H1 (cell line): ENCODE data around the gene SPATA19. TPM values are rescaled to one million over a fixed set of nuclear protein-coding genes. Genes with fewer than 3 reads are reported as not detected.

Experiments
- CTCF ChIA-PET: fragments of 300-600 bp; sonication (Branson Sonifier 250); formaldehyde crosslinking; loops from one replicate; lab custom pipeline; 2021; ENCODE audit not compliant: partially characterized antibody; lab: Charles Lee
- POLR2A ChIA-PET: fragments of 300-600 bp; sonication (Branson Sonifier 250); formaldehyde crosslinking; loops from one replicate; lab custom pipeline; 2021; ENCODE audit warnings: inconsistent platforms; ENCODE audit not compliant: partially characterized antibody; lab: Charles Lee
- DNase-seq, 2 experiments: peaks; one replicate each; pipeline versions ENCODE4 v3.0.0 to v3.0.0-alpha.2; 2010 to 2022; ENCODE audit warnings: low spot score in 2 of 2, low read depth in 1 of 2, mixed read lengths in 1 of 2
- FAIRE-seq: peaks from 2 replicates; lab custom pipeline; 2011; peaks lifted over from hg19 to GRCh38; lab: Jason Lieb, UNC
- H2AFZ ChIP-seq: 2 replicates; pipeline ENCODE4 v1.8.1; 2012; ENCODE audit warnings: low read length, inconsistent platforms
- H2AK5ac ChIP-seq: 2 replicates; pipeline ENCODE4 v1.6.1; 2013; ENCODE audit warnings: low read depth, low read length
- H2BK120ac ChIP-seq: replicated peaks from 2 replicates; pipeline ENCODE3; 2013; ENCODE audit warnings: low read depth, low read length, inconsistent platforms
- H2BK12ac ChIP-seq: 2 replicates; pipeline ENCODE4 v1.6.1; 2013; ENCODE audit warnings: low read depth, low read length
- H2BK15ac ChIP-seq: 2 replicates; pipeline ENCODE4 v1.6.1; 2013; ENCODE audit warnings: low read length
- H2BK20ac ChIP-seq: 2 replicates; pipeline ENCODE4 v1.6.1; 2013; ENCODE audit warnings: low read length
- H2BK5ac ChIP-seq: 2 replicates; pipeline ENCODE4 v1.6.1; 2013; ENCODE audit warnings: low read depth, low read length
- H3K14ac ChIP-seq: 2 replicates; pipeline ENCODE4 v1.6.1; 2013; ENCODE audit warnings: inconsistent platforms; ENCODE audit not compliant: insufficient read length
- H3K18ac ChIP-seq: 2 replicates; pipeline ENCODE4 v1.6.1; 2013; ENCODE audit warnings: low read length; ENCODE audit errors: extremely low read depth
- H3K23ac ChIP-seq: 2 replicates; pipeline ENCODE4 v1.6.1; 2013; ENCODE audit warnings: inconsistent platforms; ENCODE audit not compliant: insufficient read length
- H3K23me2 ChIP-seq: 2 replicates; pipeline ENCODE4 v1.6.1; 2013; ENCODE audit warnings: low read depth, low read length
- H3K27ac ChIP-seq: 2 replicates; pipeline ENCODE4 v1.6.1; 2011; ENCODE audit warnings: low read depth, low read length, inconsistent platforms
- H3K27me3 ChIP-seq, 4 experiments: replicated peaks in 1 of 4; 1 replicate in 1 of 4; 2 replicates in 3 of 4; pipeline versions ENCODE4 v1.6.1 to v1.8.1; 2011 to 2013; ENCODE audit warnings: low read length in 3 of 4, mild to moderate bottlenecking in 3 of 4, inconsistent platforms in 2 of 4, mixed read lengths in 2 of 4, moderate library complexity in 1 of 4; ENCODE audit not compliant: control insufficient read depth in 3 of 4, insufficient read depth in 3 of 4; ENCODE audit errors: extremely low read depth in 1 of 4
- H3K36me3 ChIP-seq, 4 experiments: 2 replicates each; pipeline versions ENCODE4 v1.6.1 to v1.8.1; 2011 to 2013; ENCODE audit warnings: mild to moderate bottlenecking in 4 of 4, low read length in 3 of 4, moderate library complexity in 2 of 4, control low read depth in 1 of 4, inconsistent platforms in 1 of 4; ENCODE audit not compliant: insufficient read depth in 4 of 4, control insufficient read depth in 2 of 4
- H3K4ac ChIP-seq: replicated peaks from 2 replicates; pipeline ENCODE3; 2013; ENCODE audit warnings: low read length, low read depth, mixed read lengths, inconsistent platforms; ENCODE audit not compliant: insufficient read length
- H3K4me1 ChIP-seq, 4 experiments: replicated peaks in 1 of 4; 1 replicate in 1 of 4; 2 replicates in 3 of 4; pipeline versions ENCODE4 v1.6.1 to v1.8.1; 2011 to 2013; ENCODE audit warnings: low read length in 3 of 4, inconsistent platforms in 2 of 4, mixed read lengths in 1 of 4; ENCODE audit not compliant: insufficient read depth in 4 of 4, control insufficient read depth in 3 of 4
- H3K4me2 ChIP-seq, 2 experiments: 2 replicates each; pipeline versions ENCODE4 v1.6.1 to v1.8.1; 2011 to 2013; ENCODE audit warnings: low read depth in 2 of 2, low read length in 2 of 2, control low read depth in 1 of 2, inconsistent platforms in 1 of 2, mild to moderate bottlenecking in 1 of 2; ENCODE audit not compliant: insufficient read depth in 1 of 2
- H3K4me3 ChIP-seq, 4 experiments: fragments of 200-600, 300-600 bp in 1 of 4; sonication (generic), shearing (Covaris generic), sonication (Bioruptor Twin) in 1 of 4; 2 replicates each; pipeline versions ENCODE4 v1.5.1 to v1.8.1; 2011 to 2016; ENCODE audit warnings: low read length in 4 of 4, low read depth in 3 of 4, control low read depth in 2 of 4, inconsistent platforms in 2 of 4, mild to moderate bottlenecking in 2 of 4, mixed read lengths in 1 of 4, moderate library complexity in 1 of 4; ENCODE audit not compliant: insufficient read depth in 2 of 4; ENCODE audit errors: extremely low read depth in 1 of 4
- H3K56ac ChIP-seq: replicated peaks from 2 replicates; pipeline ENCODE3; 2013; ENCODE audit warnings: low read depth, mild to moderate bottlenecking, mixed read lengths, low read length, inconsistent platforms; ENCODE audit not compliant: insufficient read length
- H3K79me1 ChIP-seq: 2 replicates; pipeline ENCODE4 v1.6.1; 2013; ENCODE audit warnings: low read depth, low read length, control low read depth
- H3K79me2 ChIP-seq, 2 experiments: 2 replicates each; pipeline versions ENCODE4 v1.6.1 to v1.8.1; 2012 to 2013; ENCODE audit warnings: low read length in 2 of 2, mild to moderate bottlenecking in 2 of 2, inconsistent platforms in 1 of 2; ENCODE audit not compliant: insufficient read depth in 2 of 2, control insufficient read depth in 1 of 2
- H3K9ac ChIP-seq, 4 experiments: replicated peaks in 1 of 4; 1 replicate in 1 of 4; 2 replicates in 3 of 4; pipeline versions ENCODE4 v1.6.1 to v1.8.1; 2011 to 2013; ENCODE audit warnings: low read depth in 3 of 4, low read length in 3 of 4, control low read depth in 2 of 4, mild to moderate bottlenecking in 2 of 4, moderate library complexity in 2 of 4, inconsistent platforms in 1 of 4; ENCODE audit errors: extremely low read depth in 1 of 4
- H3K9me3 ChIP-seq, 2 experiments: 2 replicates each; pipeline versions ENCODE4 v1.6.1 to v1.8.1; 2012 to 2013; ENCODE audit warnings: mild to moderate bottlenecking in 2 of 2, moderate library complexity in 2 of 2, control low read depth in 1 of 2, inconsistent platforms in 1 of 2, low read depth in 1 of 2, low read length in 1 of 2, mixed read lengths in 1 of 2; ENCODE audit not compliant: insufficient read depth in 2 of 2
- H4K20me1 ChIP-seq, 2 experiments: replicated peaks in 1 of 2; 2 replicates each; pipeline versions ENCODE3 to v1.8.1; 2011 to 2013; ENCODE audit warnings: inconsistent platforms in 2 of 2, low read length in 2 of 2, mild to moderate bottlenecking in 1 of 2; ENCODE audit not compliant: insufficient read depth in 2 of 2, control insufficient read depth in 1 of 2
- H4K5ac ChIP-seq: 2 replicates; pipeline ENCODE4 v1.6.1; 2013; ENCODE audit warnings: low read length, low read depth, mixed read lengths, inconsistent platforms; ENCODE audit not compliant: insufficient read length
- H4K8ac ChIP-seq: 2 replicates; pipeline ENCODE4 v1.8.0; 2013; ENCODE audit warnings: mild to moderate bottlenecking, moderate library complexity, low read length, inconsistent platforms; ENCODE audit not compliant: insufficient read depth; ENCODE audit errors: extremely low read depth
- H4K91ac ChIP-seq: replicated peaks from 2 replicates; pipeline ENCODE3; 2013; ENCODE audit warnings: low read length, mixed read lengths, inconsistent platforms; ENCODE audit not compliant: insufficient read length
- POLR2A ChIP-seq, 2 experiments: IDR thresholded peaks; 1 replicate in 1 of 2; 2 replicates in 1 of 2; pipeline ENCODE4 v1.6.1; 2011; ENCODE audit warnings: low read depth in 2 of 2, low read length in 2 of 2, mild to moderate bottlenecking in 2 of 2; ENCODE audit errors: control extremely low read depth in 1 of 2
- USF2 ChIP-seq: IDR thresholded peaks from 2 replicates; pipeline ENCODE4 v1.6.1; 2011; ENCODE audit warnings: low read length, improper control_type of control experiment
- YY1 ChIP-seq: IDR thresholded peaks from 2 replicates; pipeline ENCODE4 v1.6.1; 2011; ENCODE audit warnings: low read depth, mild to moderate bottlenecking, low read length
- WGBS, 2 experiments: shearing (Covaris generic) in 1 of 2; methylation state at CpG; one replicate each; pipeline versions ENCODE4 v1.1.6 to v1.1.7; 2013 to 2015; ENCODE audit warnings: low lambda C conversion rate in 2 of 2, mixed read lengths in 2 of 2, inconsistent platforms in 1 of 2, low coverage in 1 of 2, missing lambda C conversion rate in 1 of 2; ENCODE audit not compliant: insufficient replicate concordance in 2 of 2, insufficient coverage in 1 of 2, insufficient read length in 1 of 2; ENCODE audit errors: extremely low coverage in 1 of 2, missing lambda C conversion rate in 1 of 2; 5-methylcytosine and 5-hydroxymethylcytosine counted together
- polyA plus RNA-seq, 7 experiments: library from polyadenylated mRNA; depleted of rRNA in 3 of 7; stranded (reverse) in 5 of 7; unstranded in 2 of 7; fragments of >200 nt in 5 of 7; fragments of 200-250 nt in 2 of 7; gene quantifications; 1 replicate in 5 of 7; 2 replicates in 1 of 7; 4 replicates in 1 of 7; pipeline versions ENCODE4 v1.2.1 to v1.2.3, GENCODE V29; 2011 to 2013; ENCODE audit warnings: missing spikeins in 2 of 7, mixed read lengths in 2 of 7
- total RNA-seq: library from RNA; stranded (reverse); fragmentation: NEBNext Ultra II Directional; extraction: Animal tissue kit (Norgen Biotek cat#: 25700); gene quantifications from 2 replicates; pipeline ENCODE4 v1.2.1, GENCODE V29; 2021

The SPATA19 gene
- total and polyA plus RNA-seq, 2 of the 8 experiments (the other 6 are each of a cell fraction or from before 2014, with no cell fraction given): not detected

GRCh38 chr11:133843454-133843987, 1.8 kb downstream of the SPATA19 start:
- no peak overlapping the region for H2BK15ac ChIP-seq
- no peak overlapping the region for H4K8ac ChIP-seq
- no peak overlapping the region for H2AK5ac ChIP-seq
- H3K4ac ChIP-seq: no peak overlapping the region
- no peak overlapping the region for H2BK12ac ChIP-seq
- WGBS, 2 experiments: 92% methylated on average over 13 of the region's 13 CpGs; no CpG with 5 or more reads in 1 of the 2 experiments
- H3K4me1 ChIP-seq: peaks cover 0 to 2% (median 0%) of the 10 kb centered on the region in 4 experiments; a peak in 1 of 7 replicates
- TF ChIP-seq POLR2A (IDR thresholded peaks at IDR 0.05; ENCODE audit: control extremely low read depth in 1 of 2, low read depth in 2 of 2, low read length in 2 of 2) (no peak), USF2 (no peak), YY1 (no peak)
- TF ChIP-seq, all 59 proteins: peak for 0
- no peaks in the 10 kb centered on the region for H4K20me1 ChIP-seq
- H4K5ac ChIP-seq: no peak overlapping the region
- no peak overlapping the region for H3K9ac ChIP-seq
- ChIA-PET CTCF (interaction anchor here (0.5 to 2.1 kb wide), 4 partner anchors 9 to 759 kb away, joined by 3 to 7 read pairs (median 4); no protein-coding TSS in a partner anchor), POLR2A (no interaction called here)
- no peaks in the 10 kb centered on the region for H3K79me1 ChIP-seq
- 0 out of 4 replicates have a peak, but pooled peaks cover 0 to 2% of the 10 kb centered on the region in 2 experiments for H3K9me3 ChIP-seq
- no peak overlapping the region for H4K91ac ChIP-seq
- no peaks in the 10 kb centered on the region for H3K36me3 ChIP-seq
- no peak overlapping the region for H2BK5ac ChIP-seq
- peak overlapping the region; percentile 31; the same call in 1 of the 2 replicates for H2AFZ ChIP-seq
- no peak for FAIRE-seq
- H3K27ac ChIP-seq: no peak overlapping the region
- no peak overlapping the region for H2BK20ac ChIP-seq
- no peak overlapping the region for H3K56ac ChIP-seq
- H3K23me2 ChIP-seq: no peaks in the 10 kb centered on the region
- no peak overlapping the region for H3K23ac ChIP-seq
- no peak overlapping the region for H3K18ac ChIP-seq
- H3K14ac ChIP-seq: no peak overlapping the region
- no peak overlapping the region for H3K4me2 ChIP-seq
- no peaks in the 10 kb centered on the region for H3K79me2 ChIP-seq
- no peak overlapping the region for H3K4me3 ChIP-seq
- H3K27me3 ChIP-seq: peaks cover 0 to 4% (median 0%) of the 10 kb centered on the region in 4 experiments; a peak in 1 of 7 replicates
- H2BK120ac ChIP-seq: no peak overlapping the region
- no peak for DNase-seq
